ENCODE data around the gene HOXA7. TPM values are rescaled to one million over a fixed set of nuclear protein-coding genes. Genes with fewer than 3 reads are reported as not detected.

Gene HOXA7
- polyA plus RNA-seq, 1 experiment, result 4.4 TPM

- CTCF ChIA-PET, result interaction anchor here (2.1 to 16.1 kb wide), 5 partner anchors 8 to 27 kb away, joined by 7 to 187 read pairs (median 24); partner anchors contain the start of gene HOXA11
These were observed 21.4 kb upstream of the HOXA7 start for GRCh38 chr7:27177795-27178320.

DNA sequence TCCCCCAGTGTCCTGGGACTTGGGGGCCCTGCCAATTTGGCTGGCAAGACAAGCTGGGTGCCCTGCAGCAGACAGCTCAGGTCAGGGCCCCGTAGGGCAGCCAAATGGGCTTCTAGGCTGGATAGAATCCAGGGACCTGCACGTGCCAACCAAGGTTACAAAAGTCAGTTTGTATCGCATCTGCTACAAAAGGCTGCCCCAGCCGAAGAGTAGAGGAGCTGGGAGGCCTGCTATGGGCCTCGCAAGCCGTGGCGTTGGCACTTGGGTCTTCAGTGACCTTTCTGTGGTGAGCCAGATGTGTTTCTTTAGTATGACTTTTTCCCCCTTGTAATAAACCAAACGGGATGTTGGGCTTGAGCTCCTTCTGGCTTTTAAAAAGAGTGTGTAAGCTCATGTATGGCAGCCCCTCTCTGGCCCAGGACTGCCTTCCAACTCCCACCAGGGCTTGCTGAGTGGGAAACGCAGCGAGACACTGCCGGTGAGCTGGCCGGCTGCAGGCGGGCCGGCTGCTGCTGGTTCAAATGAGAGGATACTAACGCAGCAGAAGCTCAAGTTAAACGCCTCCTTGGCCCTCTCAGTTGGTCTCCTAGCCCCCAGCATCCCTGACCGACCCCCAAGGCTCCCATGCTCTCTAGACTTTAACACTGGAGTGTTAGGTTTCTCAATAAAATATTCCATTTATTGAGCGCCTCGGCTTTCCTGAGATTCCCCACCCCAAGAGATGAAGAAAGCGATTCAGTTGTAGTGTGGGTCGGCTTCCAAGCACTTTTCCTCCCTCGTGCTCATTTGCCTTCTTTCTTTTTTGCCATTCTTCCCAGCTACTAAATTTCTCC is 20.7 kb upstream of the HOXA7 start:
- CTCF ChIA-PET, result interaction anchor here (0.6 to 16.1 kb wide), 6 partner anchors 10 to 58 kb away, joined by 4 to 187 read pairs (median 19); partner anchors contain the start of gene HOXA11
- peak overlapping the region; percentile 72 for H3K4me3 ChIP-seq (ENCODE audit: low read depth, low read length)
- peaks cover 7% of the 10 kb centered on the region for H3K36me3 ChIP-seq (ENCODE audit: control insufficient read depth, insufficient read depth, low read length)
- no peak for DNase-seq (ENCODE audit: low read depth)
- POLR2A ChIA-PET, result interaction anchor here (0.6 to 1.3 kb wide), 6 partner anchors 8 to 23 kb away, joined by 3 to 9 read pairs (median 4); partner anchors contain the start of genes HOXA11 and HOXA13
- no peaks in the 10 kb centered on the region for H3K27me3 ChIP-seq (ENCODE audit: control insufficient read depth, insufficient read depth, low read length)
- no peak for TF ChIP-seq CTCF (IDR thresholded peaks at IDR 0.05; ENCODE audit: insufficient read depth, low read depth, low read length)

More at GRCh38 chr7:27177795-27178320, 21.4 kb upstream of the HOXA7 start:
- DNase-seq (ENCODE audit: low read depth), result no peak
- no peak for TF ChIP-seq CTCF (IDR thresholded peaks at IDR 0.05; ENCODE audit: insufficient read depth, low read depth, low read length)
- peaks cover 9% of the 10 kb centered on the region for H3K36me3 ChIP-seq (ENCODE audit: control insufficient read depth, insufficient read depth, low read length)
- POLR2A ChIA-PET, result interaction anchor here (0.8 to 2.3 kb wide), 4 partner anchors 9 to 12 kb away, joined by 4 to 9 read pairs (median 5); no protein-coding TSS in a partner anchor
- H3K27me3 ChIP-seq (ENCODE audit: control insufficient read depth, insufficient read depth, low read length), result no peaks in the 10 kb centered on the region
- peak overlapping the region; percentile 72 for H3K4me3 ChIP-seq (ENCODE audit: low read depth, low read length)

- TF ChIP-seq CTCF (IDR thresholded peaks at IDR 0.05; ENCODE audit: insufficient read depth, low read depth, low read length), result no peak
- DNase-seq (ENCODE audit: low read depth), result no peak
- Histone ChIP-seq H3K4me3 (ENCODE audit: low read depth, low read length) (peak overlapping the region; percentile 72), H3K36me3 (ENCODE audit: control insufficient read depth, insufficient read depth, low read length) (peaks cover 8% of the 10 kb centered on the region), H3K27me3 (ENCODE audit: control insufficient read depth, insufficient read depth, low read length) (no peaks in the 10 kb centered on the region)
- CTCF ChIA-PET, result interaction anchor here (1.4 to 16.1 kb wide), 5 partner anchors 10 to 26 kb away, joined by 6 to 187 read pairs (median 20); partner anchors contain the start of gene HOXA11
- POLR2A ChIA-PET, result interaction anchor here (0.6 to 1.3 kb wide), 3 partner anchors 8 to 801 kb away, joined by 3 to 9 read pairs (median 4); partner anchors contain the start of gene HOXA11
These were observed 20.0 kb upstream of the HOXA7 start for GRCh38 chr7:27176524-27176845.

DNA sequence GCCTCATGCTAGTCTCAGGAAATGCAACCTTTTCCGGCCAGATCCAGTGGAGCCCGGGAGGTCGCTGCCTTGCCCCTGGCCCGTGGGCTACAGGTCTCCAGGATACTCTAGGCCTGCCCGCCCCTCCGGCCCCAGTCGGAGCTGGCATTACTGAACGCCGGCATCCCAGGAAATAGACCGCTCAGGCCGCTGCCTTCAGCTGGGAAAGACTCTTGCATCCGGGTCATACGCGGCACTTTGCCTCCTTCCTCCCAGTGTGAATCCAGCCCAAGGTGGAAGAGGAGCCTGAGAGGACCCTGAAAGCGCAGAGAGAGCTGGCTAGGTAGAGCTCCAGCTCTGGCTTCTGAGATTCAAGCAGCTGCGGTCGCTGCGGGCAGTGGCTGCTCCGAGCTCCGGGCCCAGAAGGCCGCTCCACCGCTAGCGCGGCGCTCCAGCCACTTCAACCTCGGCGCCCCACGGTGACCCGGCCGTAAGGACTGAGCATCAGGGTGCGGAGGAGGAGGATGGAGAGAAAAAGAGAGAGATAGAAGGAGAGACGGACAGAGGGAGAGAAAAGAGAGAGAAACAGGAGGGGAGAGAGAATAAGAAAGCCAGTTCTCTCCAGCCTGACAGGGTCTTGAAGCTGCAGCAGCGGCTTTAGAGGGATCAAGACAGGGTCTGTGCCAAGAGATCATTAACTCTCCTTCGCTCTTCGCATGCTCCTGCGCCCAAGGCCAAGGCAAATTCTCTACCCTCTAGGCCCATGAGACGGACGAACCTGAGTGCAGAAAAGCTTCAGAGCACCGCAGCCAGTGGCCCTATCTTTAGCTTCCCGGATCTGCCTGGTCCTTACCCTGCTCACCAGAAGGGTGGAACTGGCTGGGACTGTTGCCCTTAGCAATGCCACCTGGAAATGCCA is 19.4 kb upstream of the HOXA7 start:
- DNase-seq (ENCODE audit: low read depth), result no peak
- POLR2A ChIA-PET, result interaction anchor here (0.6 to 1.3 kb wide), 7 partner anchors 8 to 801 kb away, joined by 3 to 11 read pairs (median 5); partner anchors contain the start of gene HOXA11
- TF ChIP-seq CTCF (IDR thresholded peaks at IDR 0.05; ENCODE audit: insufficient read depth, low read depth, low read length), result no peak
- Histone ChIP-seq H3K36me3 (ENCODE audit: control insufficient read depth, insufficient read depth, low read length) (peaks cover 10% of the 10 kb centered on the region), H3K27me3 (ENCODE audit: control insufficient read depth, insufficient read depth, low read length) (no peaks in the 10 kb centered on the region), H3K4me3 (ENCODE audit: low read depth, low read length) (peak overlapping the region; percentile 72)
- CTCF ChIA-PET, result interaction anchor here (1.4 to 16.1 kb wide), 5 partner anchors 10 to 25 kb away, joined by 6 to 187 read pairs (median 20); partner anchors contain the start of gene HOXA11
